Stimulated activated CD4-positive, alpha-beta T cell treated with anti-CD3 and anti-CD28 coated beads, Interleukin-12 subunit alpha, Interleukin-12 subunit beta, amount 100 ng/mL, for 4 hours (primary cell): ENCODE measurements around the gene POMT2.
"Not testable (repeated sequence)": the region's sequence is repeated elsewhere in the genome, so short reads cannot be mapped to it uniquely, and the experiment has no call there.

Source experiments
- DNase-seq: peaks from one replicate; pipeline ENCODE4 v3.0.0-alpha.2; 2020

POMT2 gene

DNA sequence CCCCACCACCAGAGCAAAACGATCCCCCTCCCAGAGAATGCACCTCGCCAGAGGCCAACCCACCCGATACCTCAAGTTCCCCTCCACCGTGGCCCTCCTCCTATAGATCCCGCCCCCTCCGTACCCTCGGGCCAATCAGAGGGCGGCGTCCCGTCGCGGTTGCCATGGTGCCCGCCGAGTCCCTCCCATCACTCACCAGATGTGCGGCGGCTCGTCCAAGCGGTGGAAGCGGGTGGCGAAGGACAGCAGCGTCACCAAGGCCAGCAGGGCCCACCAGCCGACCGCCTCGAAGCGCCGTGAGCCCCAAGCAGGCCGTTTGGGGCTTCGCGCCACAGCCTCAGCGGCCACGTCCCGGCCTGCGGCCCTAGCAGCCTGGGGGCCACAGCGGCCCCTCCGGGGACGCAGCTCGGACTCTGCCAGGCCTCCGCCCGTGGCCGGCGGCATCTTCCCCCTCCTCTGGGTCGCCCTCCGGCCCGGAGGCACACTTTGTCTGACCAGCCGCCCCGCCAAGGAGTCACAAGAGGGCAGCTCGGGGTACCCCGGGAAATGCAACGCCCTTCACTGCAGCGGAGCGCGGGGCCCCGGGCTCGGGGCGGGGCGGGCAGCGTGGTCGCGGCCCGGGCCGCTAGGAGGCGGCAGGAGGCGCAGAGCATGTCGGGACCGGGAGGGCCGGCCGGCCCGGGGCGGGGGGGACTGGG, at the start of gene POMT2:
TSS of gene POMT2 (minus strand) at position 646 of the 698 bp plus-strand sequence. CDS start at position 444, 202 bp downstream.
- DNase-seq: peak; percentile 89

DNA sequence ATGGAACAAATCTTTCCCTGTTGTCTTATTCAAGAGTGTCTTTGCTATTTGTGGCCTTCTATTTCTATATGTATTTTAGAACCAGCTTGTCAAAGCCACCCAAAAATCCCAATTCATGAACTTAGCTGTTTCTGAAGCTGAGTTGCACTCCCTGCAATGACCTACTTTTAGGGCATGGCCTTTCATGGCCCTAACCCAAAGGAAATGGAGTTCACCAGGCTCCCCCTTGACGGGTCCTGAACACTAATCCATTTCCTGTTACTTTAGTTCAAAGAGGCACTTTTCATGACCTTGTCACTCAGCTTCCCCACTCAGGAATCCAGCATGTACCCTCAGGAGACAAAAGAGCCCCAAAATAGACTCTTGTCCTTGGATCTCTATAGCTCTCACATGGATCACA, 48.6 kb upstream of the POMT2 start:
- no peak for DNase-seq

DNA sequence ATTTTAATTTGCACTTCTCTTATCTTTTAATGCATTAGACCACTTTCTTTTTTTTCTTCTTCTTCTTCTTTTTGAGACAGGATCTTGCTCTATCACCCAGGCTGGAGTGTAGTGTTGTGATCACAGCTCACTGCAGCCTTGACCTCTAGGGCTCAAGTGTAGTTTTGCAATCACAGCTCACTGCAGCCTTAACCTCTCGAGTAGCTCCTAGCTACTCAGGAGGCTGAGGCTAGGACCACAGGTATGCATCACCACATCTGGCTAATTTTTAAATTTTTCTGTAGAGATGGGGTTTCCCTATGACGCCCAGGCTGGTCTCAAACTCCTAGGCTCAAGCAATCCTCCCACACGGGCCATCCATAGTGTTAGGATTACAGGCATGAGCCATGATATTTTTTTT, 43.5 kb upstream of the POMT2 start:
- DNase-seq: no peak

DNA sequence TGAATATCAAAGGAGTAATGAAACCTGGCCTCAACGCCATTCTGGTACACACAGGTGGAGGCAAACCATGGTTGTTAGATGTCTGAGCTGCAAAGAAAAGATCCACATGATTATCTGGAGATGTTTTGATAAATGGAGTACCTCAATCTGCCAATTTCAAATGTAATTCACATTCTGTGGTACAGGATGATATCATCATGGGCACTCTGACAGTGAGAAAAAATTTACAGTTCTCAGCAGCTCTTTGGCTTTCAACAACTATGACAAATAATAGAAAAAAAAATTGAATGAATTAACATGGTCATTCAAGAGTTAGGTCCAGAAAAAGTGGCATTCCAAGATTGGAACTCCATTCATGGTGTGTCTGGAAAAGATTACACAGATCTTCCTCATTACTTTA, 38.9 kb upstream of the POMT2 start:
- DNase-seq: no peak

- no peak for DNase-seq
Measured at GRCh38 chr14:77356899-77357298, 36.2 kb upstream of the POMT2 start.

GRCh38 chr14:77355811-77356210, 35.1 kb upstream of the POMT2 start:
- DNase-seq: no peak

- DNase-seq: no peak
Measured at GRCh38 chr14:77353469-77354141, 32.9 kb upstream of the POMT2 start.

DNA sequence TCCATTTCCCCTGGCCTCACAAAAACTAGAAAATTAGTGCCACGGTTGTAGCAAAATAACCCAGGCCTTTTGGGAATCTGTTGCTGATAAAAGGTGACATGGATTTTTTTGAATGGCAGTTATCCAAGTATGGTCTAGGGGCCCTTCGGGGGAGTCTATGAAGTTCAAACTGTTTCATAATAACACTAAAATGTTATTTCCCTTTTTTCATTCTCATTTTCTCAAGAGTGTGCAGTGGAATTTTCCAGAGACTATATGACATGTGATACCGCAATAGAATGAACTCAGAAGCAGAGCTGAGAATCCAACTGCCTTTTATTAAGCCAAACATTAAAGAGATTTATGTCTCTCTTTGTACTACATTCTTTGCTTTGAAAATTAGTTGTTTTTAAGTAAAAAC, 27.1 kb upstream of the POMT2 start:
- no peak for DNase-seq

DNA sequence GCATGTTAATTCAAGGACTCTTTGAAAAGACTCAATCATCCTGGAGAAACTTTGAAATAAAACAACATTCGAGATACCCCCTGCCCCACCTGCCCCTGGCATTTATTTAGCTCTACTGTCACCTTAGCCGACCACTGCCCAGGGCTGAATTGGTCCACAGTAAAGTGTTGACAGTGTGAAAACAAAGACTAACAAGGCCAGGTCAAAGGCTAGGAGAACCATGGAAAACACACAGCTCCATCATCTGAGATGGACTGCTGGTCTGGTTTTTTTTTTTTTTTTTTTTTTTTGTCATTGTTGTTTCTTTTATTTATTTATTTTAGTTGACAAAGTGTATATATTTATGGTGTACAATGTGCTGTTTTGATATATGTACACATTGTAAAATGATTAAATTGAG, 25.8 kb upstream of the POMT2 start:
- DNase-seq: no peak

DNA sequence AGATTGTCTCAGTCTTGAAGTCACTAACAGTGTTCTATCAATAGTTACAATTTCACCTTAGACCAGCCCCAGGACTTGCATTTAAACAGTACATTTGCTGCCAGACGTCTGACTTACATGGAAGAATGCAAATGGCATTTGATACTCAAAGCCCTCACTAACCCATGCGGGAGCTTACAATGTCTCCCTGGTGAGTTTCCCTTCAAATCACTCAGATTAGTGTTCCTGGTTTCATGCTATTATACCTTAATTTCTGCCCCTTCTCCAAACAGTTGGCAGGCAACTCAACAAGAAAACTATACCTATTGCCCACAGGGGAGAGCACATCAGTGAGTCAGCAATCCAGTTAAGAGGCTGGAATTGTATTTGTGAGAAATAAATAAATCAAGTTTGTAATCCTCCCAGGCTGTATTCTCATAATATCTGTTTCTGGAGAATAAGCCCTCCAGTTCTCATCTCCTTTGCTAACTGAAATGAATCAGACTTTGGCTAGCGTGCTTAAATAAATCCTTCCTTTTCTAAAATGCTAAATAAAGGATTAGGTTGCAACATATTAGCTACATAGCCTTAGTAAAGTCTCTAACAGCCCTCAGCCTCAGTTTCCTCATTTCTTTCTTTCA, 23.8 kb upstream of the POMT2 start:
- DNase-seq: no peak

GRCh38 chr14:77343662-77344061, 23.0 kb upstream of the POMT2 start:
- DNase-seq: no peak

DNA sequence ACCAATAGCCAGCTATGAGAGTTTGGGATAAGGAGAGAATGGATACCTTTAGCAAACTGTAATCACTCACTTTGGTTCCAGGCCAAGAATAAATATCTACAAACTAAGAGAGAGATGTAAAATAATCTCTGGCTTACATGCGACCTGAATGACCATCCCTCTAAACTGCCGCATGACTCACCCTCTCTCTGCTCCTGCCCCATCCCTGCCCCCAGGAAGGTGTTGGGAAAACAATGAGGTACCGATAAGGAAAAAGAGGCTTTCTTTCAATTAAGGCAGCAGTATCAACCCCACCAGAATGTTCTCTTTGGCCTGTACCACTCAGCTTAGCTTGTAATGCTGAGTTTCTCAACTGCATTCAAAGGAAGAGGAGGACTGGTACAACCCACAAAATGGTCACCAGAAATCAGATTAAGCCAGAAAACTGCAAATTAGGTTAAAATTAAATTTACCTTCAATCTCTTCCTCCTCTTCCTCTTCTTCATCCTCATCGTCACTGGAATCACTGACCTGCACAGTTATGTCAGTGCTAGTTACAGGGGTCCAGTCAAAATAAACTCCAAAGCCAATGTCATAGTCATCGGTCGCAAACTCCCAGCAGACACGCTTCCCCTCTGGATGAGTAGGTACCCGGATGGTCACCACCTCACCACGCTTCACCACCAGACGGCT, 22.2 kb upstream of the POMT2 start:
- no peak for DNase-seq

DNA sequence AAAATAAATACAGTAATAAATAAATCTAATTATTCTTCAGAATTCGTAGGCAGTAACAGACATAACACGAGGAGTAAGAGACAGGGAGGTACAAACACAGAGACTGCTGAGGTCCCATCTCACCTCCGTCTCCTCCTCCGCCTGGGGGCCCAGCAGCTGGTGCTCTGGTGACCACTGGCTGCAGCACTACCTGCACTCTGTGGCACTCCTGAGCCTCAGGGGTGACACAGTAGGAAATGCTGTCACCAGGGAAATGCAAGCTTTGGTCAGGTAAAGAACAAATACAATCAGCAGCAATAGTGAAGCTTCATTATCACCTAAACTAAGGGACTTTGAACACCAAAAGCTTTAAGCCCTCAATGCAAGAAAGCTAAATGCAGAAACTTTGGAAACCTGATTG, 19.7 kb upstream of the POMT2 start:
- no peak for DNase-seq

DNA sequence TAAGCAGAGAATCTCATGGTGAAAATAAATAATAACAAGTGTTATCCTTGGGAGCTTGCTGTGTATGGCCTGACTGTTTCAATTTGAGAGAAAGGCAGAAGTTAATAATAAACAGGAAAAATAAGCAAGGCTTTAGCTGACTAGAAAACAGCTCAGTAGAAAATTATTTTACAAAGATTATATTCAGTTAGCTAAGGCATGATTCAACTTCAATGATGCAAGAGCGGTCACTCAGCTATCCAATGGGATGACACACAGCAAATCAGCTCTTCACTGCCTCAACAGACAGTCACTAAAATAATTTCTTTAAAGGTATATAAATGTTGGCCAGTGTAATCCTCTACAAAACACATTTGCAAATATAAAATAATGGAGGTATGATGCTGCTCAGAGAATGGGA, 18.7 kb upstream of the POMT2 start:
- DNase-seq: no peak

DNA sequence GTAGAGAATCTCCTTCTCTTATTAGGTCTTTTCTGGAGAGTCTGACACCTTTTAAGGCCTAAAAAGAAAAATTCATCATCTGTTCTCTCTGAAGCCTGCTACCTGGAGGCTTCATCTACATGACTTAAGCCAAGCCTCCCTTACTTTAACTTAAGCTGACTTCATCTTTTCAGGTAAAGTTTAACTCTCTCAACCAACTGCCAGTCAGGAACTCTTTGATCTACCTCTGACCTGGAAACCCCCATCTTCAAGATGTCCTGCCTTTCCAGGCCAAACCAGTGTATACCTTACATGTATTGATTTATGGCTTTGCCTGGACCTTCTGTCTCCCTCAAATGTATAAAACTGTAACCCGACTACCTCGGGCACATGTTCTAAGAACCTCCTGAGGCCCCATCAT, 17.6 kb upstream of the POMT2 start:
- no peak for DNase-seq

GRCh38 chr14:77337880-77338279, 17.2 kb upstream of the POMT2 start:
- DNase-seq: no peak

- not testable (repeated sequence) for DNase-seq
Measured at GRCh38 chr14:77337255-77337654, 16.6 kb upstream of the POMT2 start.

GRCh38 chr14:77335576-77335975, 14.9 kb upstream of the POMT2 start:
- no peak for DNase-seq

GRCh38 chr14:77329872-77330271, 9.2 kb upstream of the POMT2 start:
- no peak for DNase-seq

DNA sequence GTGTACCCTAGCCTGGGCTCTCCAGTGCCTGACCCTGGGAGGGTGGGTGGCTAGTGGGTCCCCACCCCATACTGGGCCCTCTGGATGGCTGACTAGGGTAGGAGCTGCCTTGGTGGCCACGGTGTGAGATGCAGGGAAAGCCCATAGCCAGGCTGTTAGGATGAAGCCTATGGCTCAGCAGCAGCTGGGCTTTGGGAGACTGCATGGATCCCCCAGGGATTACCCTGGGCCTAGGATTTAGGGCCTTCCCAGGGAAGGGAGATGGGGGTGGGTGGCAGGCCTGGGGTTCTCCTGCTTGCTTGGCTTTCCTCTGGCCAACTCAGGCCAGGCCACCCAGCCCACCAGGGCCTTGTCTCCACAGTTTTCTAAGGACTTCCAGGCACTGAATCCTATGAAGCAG, 6.4 kb upstream of the POMT2 start:
- DNase-seq: no peak

DNA sequence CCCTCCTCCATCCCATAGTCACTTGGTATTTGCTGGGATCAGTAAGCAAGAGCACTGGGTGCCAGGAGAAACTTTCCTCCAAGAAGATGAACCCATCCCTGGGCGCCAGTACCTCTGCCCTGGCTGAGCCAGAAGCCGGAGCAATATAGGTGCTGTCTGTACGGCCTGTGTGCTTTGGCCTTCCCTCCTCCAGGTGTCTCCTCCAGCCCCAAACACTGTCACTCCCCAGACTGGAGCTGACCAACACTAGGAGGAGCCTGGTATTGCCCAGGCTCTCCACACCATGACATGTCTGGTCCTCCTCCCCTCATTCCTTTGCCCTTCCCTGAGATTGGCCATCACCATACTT, 5.0 kb upstream of the POMT2 start:
- no peak for DNase-seq

GRCh38 chr14:77324816-77325745, 4.4 kb upstream of the POMT2 start:
- DNase-seq: no peak

GRCh38 chr14:77324289-77324688, 3.6 kb upstream of the POMT2 start:
- no peak for DNase-seq
